NCI-H2227 (cell line): ENCODE results near the gene ADCY4.

Source experiments
- DNase-seq: peaks from one replicate; lab custom pipeline; 2025; ENCODE audit not compliant: unreplicated experiment; lab: John Stamatoyannopoulos, UW

The ADCY4 gene

GRCh38 chr14:24339284-24340151, 4.6 kb upstream of the ADCY4 start, which contains the start of gene RIPK3:
Gene RIPK3 (minus strand): TSS chr14:24339991. CDS start chr14:24339826, 165 bp downstream.
- no peak for DNase-seq

GRCh38 chr14:24338843-24339242, 4.0 kb upstream of the ADCY4 start:
- no peak for DNase-seq

GRCh38 chr14:24337824-24338175, 2.9 kb upstream of the ADCY4 start:
- no peak for DNase-seq

- no peak for DNase-seq
These were observed 2.4 kb upstream of the ADCY4 start for GRCh38 chr14:24337144-24337823.

DNA sequence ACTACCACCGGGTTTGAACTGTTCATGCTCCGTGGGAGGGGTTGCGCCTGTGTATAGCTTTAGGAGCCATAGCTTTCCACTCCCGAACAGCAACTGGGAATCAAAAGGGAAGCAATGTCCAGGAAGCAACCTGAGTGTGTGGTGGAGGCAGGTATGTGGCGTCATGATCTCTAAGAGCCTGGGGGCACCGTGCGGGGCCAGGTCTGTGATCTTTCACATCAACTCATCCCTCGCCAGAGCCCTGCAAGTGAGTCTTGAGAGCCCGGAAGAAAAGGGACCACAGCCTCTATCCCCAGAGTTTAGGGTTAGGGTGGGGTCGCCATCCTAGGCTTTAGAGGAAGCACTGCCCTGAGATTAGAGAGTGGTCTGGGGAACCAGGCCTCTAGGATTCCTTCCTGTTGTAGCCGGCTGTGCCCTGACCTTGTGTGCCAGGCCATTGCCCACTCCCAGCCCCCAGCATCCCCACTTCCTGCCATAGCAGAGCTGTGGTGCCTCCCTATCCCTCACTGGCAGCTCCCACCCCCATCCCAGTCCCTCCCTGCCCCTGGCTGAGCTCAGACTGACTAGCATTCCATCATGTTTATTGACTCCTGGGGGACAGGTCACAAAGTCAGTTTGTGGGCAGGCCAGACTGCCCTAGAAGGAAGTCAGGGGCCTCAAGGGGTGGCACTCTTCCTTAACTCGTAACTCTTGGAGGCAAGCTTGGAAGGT, 745 bp upstream of the ADCY4 start:
- no peak for DNase-seq

DNA sequence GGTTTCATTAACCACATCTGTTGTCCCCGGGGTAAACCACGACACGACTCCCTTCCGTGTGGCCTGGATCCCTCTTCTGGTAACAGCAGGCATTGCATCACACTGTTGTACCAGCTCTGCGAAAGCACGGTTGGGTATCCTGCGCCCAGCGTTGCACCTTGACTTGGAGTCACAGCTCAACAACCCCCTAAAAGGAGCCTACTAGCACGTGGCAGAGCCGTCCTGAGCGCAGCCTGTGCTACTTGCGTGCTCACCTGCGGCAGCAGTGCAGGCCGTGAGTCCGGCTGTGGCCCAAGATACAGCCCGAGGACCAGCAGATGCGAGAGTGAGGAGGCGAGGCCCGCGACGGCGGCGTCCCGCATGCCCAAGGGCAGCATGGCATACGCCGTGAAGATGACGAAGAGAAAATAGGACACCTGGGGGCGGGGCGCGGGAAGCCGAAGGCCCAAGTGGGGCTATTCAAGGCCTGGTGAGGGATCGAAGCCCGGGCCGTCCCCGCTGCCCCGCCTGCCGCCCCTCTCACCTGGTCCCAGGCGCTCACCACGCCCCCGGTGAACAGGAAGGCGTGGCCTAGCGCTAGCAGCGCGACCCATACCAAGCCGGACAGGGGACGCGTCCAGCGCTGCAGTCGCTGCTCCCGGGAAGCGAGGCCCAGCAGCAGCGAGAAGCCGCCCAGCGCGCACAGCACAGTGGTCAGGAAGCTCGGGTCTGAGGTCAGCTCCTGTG, 2.4 kb downstream of the ADCY4 start:
- DNase-seq: peak; percentile 29

- DNase-seq: no peak
These were observed 3.1 kb downstream of the ADCY4 start for GRCh38 chr14:24331731-24332267.

GRCh38 chr14:24330973-24331674, 3.7 kb downstream of the ADCY4 start:
- no peak for DNase-seq

GRCh38 chr14:24329736-24330135, 5.1 kb downstream of the ADCY4 start:
- no peak for DNase-seq

GRCh38 chr14:24329073-24329663, 5.7 kb downstream of the ADCY4 start:
- DNase-seq: no peak

- DNase-seq: peak; percentile 20
These were observed 7.0 kb downstream of the ADCY4 start for GRCh38 chr14:24327914-24328313.

GRCh38 chr14:24327303-24327702, 7.6 kb downstream of the ADCY4 start:
- DNase-seq: no peak

GRCh38 chr14:24325963-24326362, 8.9 kb downstream of the ADCY4 start:
- DNase-seq: no peak

DNA sequence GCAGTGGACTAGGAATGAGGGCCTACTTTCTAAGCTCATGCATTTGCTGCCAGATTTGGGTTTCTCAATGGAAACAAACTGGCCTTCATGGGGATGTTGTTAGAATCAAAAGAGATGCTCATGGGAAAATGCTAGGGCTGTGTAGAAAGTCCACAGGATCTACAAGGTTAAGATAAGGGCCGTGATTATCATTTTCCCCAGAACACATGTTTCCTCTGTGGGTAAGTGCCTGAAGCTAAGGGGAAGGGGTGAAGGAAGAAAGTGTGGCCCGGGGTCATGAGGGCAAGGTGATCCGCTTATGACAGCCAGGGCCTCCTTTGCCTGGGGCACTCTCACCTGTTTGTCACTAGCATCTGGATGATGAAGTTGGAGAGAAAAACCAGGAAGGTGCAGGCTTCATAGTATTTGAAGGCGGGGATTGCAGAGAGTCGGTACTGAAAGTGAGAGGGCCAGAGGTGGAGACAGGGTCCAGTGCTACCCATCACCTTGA, 9.8 kb downstream of the ADCY4 start:
- no peak for DNase-seq

- no peak for DNase-seq
These were observed 10.8 kb downstream of the ADCY4 start for GRCh38 chr14:24324024-24324423.

- no peak for DNase-seq
These were observed 11.5 kb downstream of the ADCY4 start for GRCh38 chr14:24323341-24323740.

DNA sequence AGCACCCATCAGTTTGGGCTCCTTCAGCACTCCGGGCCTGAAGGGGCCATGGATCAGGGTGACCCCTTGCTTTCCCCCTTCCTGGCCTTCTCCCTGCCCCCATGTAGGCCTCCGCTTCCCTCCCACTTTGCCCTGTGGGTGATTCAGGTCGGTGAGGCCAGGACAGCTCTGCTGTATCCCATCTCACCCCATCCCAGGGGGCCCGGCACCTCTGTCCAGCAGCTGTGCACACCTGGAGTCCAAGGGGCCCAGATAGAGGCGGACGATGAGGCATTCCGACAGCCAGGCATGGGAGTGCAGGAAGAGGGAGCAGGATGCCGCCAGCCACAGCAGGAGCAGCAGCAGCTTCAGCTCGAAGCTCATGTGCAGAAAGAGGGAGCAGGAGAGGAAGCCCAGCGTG, 12.2 kb downstream of the ADCY4 start:
- DNase-seq: no peak

DNA sequence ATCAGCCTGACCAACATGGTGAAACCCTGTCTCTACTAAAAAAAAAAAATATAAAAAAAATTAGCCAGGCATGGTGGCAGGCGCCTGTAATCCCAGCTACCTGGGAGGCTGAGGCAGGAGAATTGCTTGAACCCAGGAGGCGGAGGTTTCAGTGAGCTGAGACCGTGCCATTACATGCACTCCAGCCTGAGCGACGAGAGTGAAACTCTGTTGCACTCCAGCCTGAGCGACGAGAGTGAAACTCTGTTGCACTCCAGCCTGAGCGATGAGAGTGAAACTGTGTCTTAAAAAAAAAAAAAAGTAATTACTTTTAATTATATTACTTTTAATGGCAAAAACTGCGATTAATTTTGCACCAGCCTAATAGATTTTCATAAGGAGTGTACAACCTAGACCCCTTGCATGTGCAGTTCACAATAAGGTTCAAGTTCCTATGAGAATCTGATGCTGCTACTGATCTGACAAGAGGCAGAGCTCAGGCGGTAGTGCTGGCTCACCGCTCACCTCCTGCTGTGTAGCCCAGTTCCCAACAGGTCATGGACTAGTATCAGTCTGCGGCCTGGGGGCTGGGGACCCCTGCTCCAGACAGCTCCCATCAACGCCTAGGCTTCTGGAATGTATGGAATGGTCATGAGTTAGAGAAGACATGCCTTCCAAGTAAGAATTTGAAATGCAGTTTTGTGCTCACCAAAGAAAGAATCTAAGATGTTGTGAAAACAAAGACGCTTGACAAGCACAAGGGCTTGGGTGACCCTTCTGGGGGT, 13.5 kb downstream of the ADCY4 start:
- no peak for DNase-seq
